Stromal cell of bone marrow (primary cell): ENCODE data around the gene SLC39A7.
A peak's percentile ranks its signal among the peaks of the same experiment; 100 is the strongest.

Source experiments
- DNase-seq: peaks from one replicate; pipeline ENCODE4 v3.0.0-alpha.2; 2012; ENCODE audit warnings: low read depth

Gene SLC39A7

DNA sequence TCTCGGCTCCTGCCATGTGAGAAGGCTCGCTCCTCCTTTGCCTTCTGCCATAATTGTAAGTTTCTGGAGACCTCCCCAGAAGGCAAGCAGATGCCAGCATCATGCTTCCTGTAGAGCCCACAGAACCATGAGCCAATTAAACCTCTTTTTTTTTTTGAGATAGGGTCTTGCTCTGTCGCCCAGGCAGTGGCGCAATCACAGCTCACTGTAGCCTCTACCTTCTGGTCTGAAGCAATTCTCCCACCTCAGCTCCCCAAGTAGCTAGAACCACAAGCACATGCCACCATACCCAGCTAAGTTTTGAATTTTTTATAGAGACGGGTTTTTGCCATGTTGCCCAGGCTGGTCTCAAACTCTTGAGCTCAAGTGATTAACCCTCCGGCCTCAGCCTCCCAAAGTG is 36.2 kb downstream of the SLC39A7 start:
- DNase-seq, result no peak

DNA sequence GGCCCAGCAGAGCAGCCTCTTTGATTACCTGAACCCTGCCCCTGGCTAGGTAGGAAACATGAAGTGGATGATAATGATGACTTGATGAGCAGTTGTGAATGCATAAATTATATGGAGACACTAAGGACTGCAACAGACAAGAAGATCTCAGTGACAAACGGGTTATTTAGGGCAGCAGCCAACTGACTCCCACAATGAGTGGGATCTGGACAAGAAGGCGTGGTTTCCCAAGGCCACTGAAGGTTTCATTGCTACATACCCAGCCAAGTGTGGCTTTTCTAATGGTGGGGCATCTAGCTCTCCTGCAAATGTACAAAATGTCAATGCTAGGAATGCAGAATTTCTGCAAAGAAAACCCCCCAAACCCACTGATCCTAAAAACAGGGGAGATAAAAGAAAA is 37.1 kb downstream of the SLC39A7 start:
- DNase-seq, result no peak

DNA sequence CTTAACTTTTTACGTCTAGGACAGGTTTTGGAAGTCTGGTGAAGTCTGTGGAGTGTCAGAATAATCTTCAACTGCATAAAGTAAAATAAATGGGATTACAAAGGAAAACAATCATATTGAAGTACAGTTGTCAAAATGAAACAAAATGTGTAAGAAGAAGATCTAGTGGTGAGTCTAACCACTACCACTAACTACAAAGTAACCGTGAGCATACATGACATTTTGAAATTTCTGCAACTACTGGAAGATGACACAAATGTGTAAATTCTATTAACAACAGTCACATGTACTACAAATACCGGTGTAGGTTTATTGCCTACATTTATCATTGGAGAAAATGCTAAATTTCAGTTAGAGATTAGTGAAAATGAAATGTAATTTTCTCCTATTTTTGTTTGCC is 41.3 kb downstream of the SLC39A7 start:
- no peak for DNase-seq

DNA sequence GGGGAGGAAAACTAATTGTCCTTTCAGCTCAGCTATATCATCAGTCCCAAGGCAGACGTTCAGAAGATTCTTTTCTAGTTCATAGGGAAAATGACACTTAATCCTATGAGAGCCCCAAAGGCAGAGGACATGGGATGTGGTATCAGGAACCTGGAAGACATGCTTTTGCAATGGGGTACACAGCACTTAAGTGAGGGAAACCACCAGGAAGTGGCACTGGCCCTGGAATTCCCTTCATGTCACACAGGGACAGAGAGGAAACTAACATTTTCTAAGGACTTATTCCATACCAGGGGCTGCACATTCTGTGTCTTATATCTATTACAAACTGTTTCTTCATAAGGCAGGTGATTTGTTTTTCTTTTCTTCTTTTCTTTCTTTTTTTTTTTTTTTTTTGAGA is 42.8 kb downstream of the SLC39A7 start:
- no peak for DNase-seq

DNA sequence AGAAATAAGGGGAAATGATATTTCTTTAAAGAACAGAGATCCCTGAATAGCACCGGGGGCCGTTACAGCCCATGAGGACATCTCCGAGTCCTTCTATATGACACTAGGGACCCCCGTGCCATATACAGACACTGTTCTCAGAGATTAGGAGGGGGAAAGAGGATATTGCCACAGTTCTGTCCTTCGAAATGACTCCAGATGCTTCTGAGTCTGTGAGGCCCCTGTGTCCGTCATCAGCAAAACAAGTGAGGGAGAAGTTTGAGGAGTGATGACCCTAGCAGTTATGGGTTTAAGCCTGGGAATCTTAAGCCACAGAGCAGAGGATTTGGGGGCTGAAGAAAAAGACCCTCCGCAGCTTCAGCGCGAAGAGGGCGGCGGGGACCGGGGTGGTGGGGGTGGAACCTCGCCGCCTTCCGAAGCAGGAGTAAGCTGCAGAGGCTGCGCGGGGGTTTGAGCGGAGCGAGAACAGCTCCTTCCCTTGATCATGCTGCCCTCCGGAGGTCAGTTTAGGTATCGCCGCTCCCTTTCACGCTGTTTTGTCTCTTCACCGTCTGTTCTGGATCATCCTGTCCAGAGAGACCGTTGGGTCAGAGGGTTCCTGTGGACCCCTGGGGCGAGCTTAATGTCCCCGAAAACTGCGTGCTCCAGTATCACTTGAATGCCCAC is 47.4 kb downstream of the SLC39A7 start:
- DNase-seq, result peak; percentile 72

DNA sequence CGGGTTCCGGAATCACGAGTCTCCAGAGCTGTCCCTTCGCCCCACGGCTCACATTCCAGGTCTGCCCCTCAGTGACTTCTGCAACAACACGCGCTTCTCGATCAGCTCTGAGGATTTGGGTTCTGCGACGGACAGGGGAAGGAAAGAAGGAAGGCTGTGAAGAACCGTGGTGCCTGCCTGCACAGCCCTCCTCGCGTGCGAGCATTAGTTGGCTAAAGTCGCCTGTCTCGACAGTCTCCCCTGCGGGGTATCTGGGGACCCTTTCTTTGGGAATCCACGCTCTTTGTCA is 47.9 kb downstream of the SLC39A7 start:
- no peak for DNase-seq

DNA sequence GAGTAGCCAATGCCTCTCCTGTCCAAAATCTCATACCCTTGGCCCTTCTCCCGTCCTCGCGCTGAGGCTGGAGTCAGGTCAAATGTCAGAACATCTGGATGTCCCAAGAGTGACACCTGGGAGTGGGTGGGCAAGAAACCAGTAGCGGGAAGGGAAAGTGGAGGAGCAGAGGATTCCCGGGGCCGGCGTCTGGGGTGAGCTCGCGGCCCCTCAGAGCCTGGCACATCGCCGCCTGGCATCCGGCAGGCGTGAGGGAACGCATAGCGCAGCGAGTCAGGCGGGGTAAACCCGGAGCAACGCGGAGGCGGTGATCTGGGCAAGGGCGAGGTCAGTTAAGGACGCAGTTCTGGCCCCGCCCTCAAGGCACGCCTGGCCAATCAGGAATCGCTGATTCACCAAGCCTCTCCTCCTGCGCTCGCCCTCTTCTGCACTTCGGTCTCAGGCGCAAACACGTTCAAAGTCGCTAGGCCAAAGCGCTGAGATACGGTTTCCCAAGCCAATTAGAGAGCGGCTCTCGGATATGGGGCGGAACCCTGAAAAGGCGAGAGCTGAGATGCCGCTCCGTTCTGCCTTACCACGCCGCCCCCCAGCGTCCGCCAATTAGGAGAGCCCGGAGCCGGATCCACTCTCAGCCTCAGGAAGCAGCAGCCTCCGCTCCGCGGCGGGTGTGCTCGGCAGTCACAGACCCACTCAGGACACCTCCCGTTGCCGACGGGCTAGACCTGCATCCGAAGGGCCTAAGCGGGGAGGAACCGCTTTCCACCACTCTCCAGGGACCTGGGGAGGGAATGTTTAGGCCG is 48.5 kb downstream of the SLC39A7 start:
- DNase-seq, result peak; percentile 99

DNA sequence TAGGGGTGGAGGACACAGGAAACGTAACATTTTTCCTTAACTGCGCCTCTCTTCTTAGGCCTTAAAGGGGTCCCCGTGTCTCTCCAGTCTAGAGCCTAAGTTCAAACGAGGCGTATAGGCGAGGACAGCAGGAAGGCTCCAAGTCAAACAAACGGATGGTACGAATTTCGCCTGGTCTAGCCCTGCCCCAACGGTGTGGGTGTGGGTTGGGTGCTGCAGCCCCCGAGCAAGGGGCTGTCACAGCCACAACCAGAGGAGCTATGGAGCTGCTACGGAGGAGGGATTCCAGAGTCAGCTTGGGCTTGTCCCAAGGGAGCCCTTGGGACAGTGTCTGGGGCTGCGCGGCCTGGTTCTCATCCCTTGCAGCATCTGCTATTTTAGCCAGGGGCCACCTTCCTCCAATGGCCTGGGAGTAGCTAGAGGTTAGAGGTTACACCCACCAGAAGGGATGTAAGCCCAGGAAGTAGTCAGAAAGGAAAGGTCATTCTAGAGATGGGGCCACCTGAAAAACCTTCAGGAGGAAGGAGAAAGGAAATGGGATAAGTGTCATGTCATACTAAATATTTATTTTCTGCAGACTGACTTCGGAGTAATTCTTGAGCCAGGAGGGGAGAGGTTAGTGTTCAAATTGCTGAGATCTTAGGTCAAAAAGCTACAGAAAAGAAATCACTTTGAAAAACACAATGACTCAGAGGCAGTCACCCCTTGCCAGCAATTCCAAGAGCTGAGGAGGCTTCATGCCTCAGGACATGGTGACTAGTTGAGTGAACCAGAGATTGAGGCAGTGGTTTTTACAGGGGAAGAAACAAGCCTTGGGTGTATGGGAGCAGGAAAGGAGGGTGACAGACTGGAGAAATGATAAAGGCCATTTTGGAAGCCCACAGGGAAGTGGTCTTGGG is 49.3 kb downstream of the SLC39A7 start:
- DNase-seq, result peak; percentile 86

DNA sequence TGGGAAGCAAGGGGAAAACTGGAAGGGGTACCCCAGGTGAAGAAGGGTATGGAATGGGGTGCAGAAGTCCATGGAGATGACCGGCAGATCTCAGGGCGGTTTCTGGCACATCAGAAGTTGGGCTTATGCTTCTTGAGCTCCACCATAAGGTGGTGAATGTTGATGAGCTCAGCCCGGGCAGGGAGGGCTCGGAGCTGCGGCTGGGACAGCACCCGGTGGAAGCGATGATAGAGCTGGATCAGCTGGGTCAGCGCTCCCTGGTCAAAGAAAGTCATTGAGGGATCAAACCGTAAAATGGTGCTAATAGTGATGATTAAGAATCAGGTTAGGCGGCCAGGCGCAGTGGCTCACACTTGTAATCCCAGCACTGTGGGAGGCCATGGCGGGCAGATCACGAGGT is 50.1 kb downstream of the SLC39A7 start:
- DNase-seq, result no peak

DNA sequence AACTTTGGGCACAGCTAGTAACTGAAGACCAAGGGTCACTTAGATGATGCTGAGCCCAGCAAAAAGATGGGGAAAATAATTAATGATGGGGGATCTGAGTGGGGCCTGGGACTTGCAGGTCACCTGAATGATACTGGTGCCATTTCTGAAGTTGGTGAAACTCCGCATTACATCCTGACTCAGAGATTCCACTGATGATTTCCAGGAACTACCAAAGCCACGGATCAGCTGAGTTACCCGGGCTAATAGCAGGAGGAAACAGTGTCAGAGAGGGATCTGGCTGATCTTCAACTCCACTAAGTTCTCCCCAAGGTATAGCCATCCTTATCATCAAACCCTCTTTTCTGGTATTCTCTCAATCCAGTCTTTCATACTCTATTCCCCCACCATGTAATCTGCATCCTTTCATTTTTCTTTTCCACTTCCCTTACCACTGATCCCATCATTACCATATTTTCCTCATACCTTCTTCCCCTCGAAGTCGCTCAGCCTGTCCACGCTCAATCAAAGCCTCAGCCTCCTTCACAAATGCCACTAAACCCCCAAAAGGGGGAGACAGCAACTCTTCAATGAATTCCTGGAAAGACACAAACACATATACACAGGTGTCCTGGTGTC is 50.8 kb downstream of the SLC39A7 start:
- DNase-seq, result no peak

DNA sequence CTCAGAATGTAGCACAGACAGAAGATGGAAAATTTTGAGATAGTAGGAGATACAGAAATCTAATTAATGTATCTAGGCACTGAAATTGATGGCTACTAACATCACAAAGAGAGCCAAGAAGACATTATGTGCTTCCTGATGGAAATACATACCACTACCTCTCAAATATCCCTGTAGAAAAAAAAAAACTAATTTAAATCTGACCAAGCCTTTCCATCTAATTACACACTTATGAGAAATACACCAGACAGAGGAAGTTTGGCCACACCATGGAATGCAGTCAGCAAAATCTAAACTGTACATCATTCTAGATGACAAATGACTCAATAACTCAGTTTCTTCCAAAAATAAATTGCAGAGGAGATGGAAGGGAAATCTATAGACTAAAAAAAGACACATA is 52.1 kb downstream of the SLC39A7 start:
- DNase-seq, result no peak
